ENCODE measurements around the gene BCL2.

The BCL2 gene

GRCh38 chr18:63264871-63265270 lies 54.7 kb downstream of the BCL2 start:
- DNase-seq (ENCODE audit: extremely low read depth, low read depth) = no peak
- TF ChIP-seq CTCF (IDR thresholded peaks at IDR 0.05; ENCODE audit: low read depth, low read length, missing control alignments) = no peak
- no peak overlapping the region for H3K4me3 ChIP-seq (replicated peaks; ENCODE audit: low read depth, low read length)

- H3K4me3 ChIP-seq (replicated peaks; ENCODE audit: low read depth, low read length) = no peak overlapping the region
- no peak for DNase-seq (ENCODE audit: extremely low read depth, low read depth)
- TF ChIP-seq CTCF (IDR thresholded peaks at IDR 0.05; ENCODE audit: low read depth, low read length, missing control alignments) = no peak
These were observed 56.1 kb downstream of the BCL2 start for GRCh38 chr18:63263444-63263843.

GRCh38 chr18:63262369-63263335 lies 56.9 kb downstream of the BCL2 start:
- no peak for DNase-seq (ENCODE audit: extremely low read depth, low read depth)
- TF ChIP-seq CTCF (IDR thresholded peaks at IDR 0.05; ENCODE audit: low read depth, low read length, missing control alignments) = no peak

GRCh38 chr18:63261029-63261428 lies 58.5 kb downstream of the BCL2 start:
- DNase-seq (ENCODE audit: extremely low read depth, low read depth) = no peak
- TF ChIP-seq CTCF (IDR thresholded peaks at IDR 0.05; ENCODE audit: low read depth, low read length, missing control alignments) = no peak
- H3K4me3 ChIP-seq (replicated peaks; ENCODE audit: low read depth, low read length) = no peak overlapping the region

More at GRCh38 chr18:63262369-63263335, 56.9 kb downstream of the BCL2 start:
- no peak overlapping the region for H3K4me3 ChIP-seq (replicated peaks; ENCODE audit: low read depth, low read length)

GRCh38 chr18:63260380-63260754 lies 59.2 kb downstream of the BCL2 start:
- no peak overlapping the region for H3K4me3 ChIP-seq (replicated peaks; ENCODE audit: low read depth, low read length)
- DNase-seq (ENCODE audit: extremely low read depth, low read depth) = no peak
- TF ChIP-seq CTCF (IDR thresholded peaks at IDR 0.05; ENCODE audit: low read depth, low read length, missing control alignments) = no peak

GRCh38 chr18:63259567-63260379 lies 59.8 kb downstream of the BCL2 start:
- H3K4me3 ChIP-seq (replicated peaks; ENCODE audit: low read depth, low read length) = no peak overlapping the region
- no peak for TF ChIP-seq CTCF (IDR thresholded peaks at IDR 0.05; ENCODE audit: low read depth, low read length, missing control alignments)
- no peak for DNase-seq (ENCODE audit: extremely low read depth, low read depth)
